Smooth muscle cell (in vitro differentiated cells): Measurements from ENCODE around the gene DNAJB4. TPM values are rescaled to one million over a fixed set of nuclear protein-coding genes. Genes with fewer than 3 reads are reported as not detected.

Source experiments
- DNase-seq: peaks from one replicate; lab custom pipeline; 2025; ENCODE audit not compliant: unreplicated experiment; lab: John Stamatoyannopoulos, UW
- H2AFZ ChIP-seq: fragments of 200-600 bp; sonication (generic); 2 replicates; pipeline ENCODE4 v1.6.0; 2016; ENCODE audit warnings: antibody characterized with exemption, low read depth, mild to moderate bottlenecking
- H3F3A ChIP-seq: fragments of 200-600 bp; sonication (generic); 2 replicates; pipeline ENCODE4 v1.6.0; 2017; ENCODE audit warnings: antibody characterized with exemption, low read depth
- H3K27ac ChIP-seq: fragments of 200-600 bp; sonication (generic); 2 replicates; pipeline ENCODE4 v1.5.1; 2016; ENCODE audit warnings: low read depth, mild to moderate bottlenecking
- H3K27me3 ChIP-seq: fragments of 200-600 bp; sonication (generic); 2 replicates; pipeline ENCODE4 v1.6.1; 2016; ENCODE audit warnings: low read depth, mild to moderate bottlenecking
- H3K36me3 ChIP-seq: fragments of 200-600 bp; sonication (generic); 2 replicates; pipeline ENCODE4 v1.5.1; 2016; ENCODE audit warnings: low read depth
- H3K4me1 ChIP-seq: fragments of 200-600 bp; sonication (generic); 2 replicates; pipeline ENCODE4 v1.5.1; 2016; ENCODE audit warnings: low read depth
- H3K4me2 ChIP-seq: fragments of 200-600 bp; sonication (generic); 2 replicates; pipeline ENCODE4 v1.6.0; 2016; ENCODE audit warnings: mild to moderate bottlenecking
- H3K4me3 ChIP-seq: fragments of 200-600 bp; sonication (generic); 2 replicates; pipeline ENCODE4 v1.5.1; 2016; ENCODE audit warnings: mild to moderate bottlenecking
- H3K79me2 ChIP-seq: fragments of 200-600 bp; sonication (generic); 2 replicates; pipeline ENCODE4 v1.6.0; 2016; ENCODE audit warnings: low read depth, mild to moderate bottlenecking
- H3K9ac ChIP-seq: fragments of 200-600 bp; sonication (generic); 2 replicates; pipeline ENCODE4 v1.6.0; 2016; ENCODE audit warnings: low read depth
- H3K9me3 ChIP-seq: fragments of 200-600 bp; sonication (generic); replicated peaks from 2 replicates; pipeline ENCODE4 v1.5.1; 2016; ENCODE audit warnings: low read depth
- H4K20me1 ChIP-seq: fragments of 200-600 bp; sonication (generic); 2 replicates; pipeline ENCODE4 v1.6.0; 2016; ENCODE audit warnings: low read depth
- WGBS: methylation state at CpG from one replicate; pipeline ENCODE4 v1.1.7; 2016; ENCODE audit warnings: low lambda C conversion rate; 5-methylcytosine and 5-hydroxymethylcytosine counted together
- polyA plus RNA-seq: library from polyadenylated mRNA; unstranded; fragments of >200 nt; fragmentation: Nextera tagmentation; extraction: Ambion mirVana; gene quantifications from 2 replicates; pipeline ENCODE4 v1.2.1, GENCODE V29; 2016
- total RNA-seq: library from RNA; depleted of rRNA; stranded (reverse); fragments of >200 nt; gene quantifications from 2 replicates; pipeline ENCODE4 v1.2.3, GENCODE V29; 2014
- TF ChIP-seq, protein P1 (sequence below): fragments of 200-600 bp; sonication (generic); IDR thresholded peaks from 2 replicates; pipeline ENCODE4 v1.5.1; 2017; ENCODE audit warnings: borderline replicate concordance, mild to moderate bottlenecking, antibody characterized with exemption; ENCODE audit not compliant: insufficient read depth, poor library complexity, severe bottlenecking

Gene DNAJB4
- total and polyA plus RNA-seq, 2 experiments from 2014 or later, result 43.4 to 48.9 TPM

DNA sequence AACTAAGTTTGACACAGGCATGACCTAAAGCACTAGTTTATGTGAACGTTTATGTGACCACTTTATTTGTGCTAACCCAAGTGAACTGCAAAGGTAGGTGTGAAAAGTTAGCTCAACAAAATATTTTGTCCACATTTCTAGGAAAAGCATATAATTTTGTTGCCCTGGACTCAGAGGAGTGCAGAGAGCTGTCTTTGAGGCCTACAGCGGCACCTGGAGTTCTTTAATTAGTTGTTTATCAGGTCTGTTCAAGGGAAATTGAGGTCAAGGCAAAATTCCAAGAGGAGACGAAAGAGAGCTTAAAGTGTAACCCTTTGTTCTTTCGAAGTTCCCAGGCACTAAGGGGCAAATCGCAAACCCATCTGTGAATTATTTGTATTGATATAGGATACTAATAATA is 42.4 kb downstream of the DNAJB4 start:
- TF ChIP-seq, protein P1, sequence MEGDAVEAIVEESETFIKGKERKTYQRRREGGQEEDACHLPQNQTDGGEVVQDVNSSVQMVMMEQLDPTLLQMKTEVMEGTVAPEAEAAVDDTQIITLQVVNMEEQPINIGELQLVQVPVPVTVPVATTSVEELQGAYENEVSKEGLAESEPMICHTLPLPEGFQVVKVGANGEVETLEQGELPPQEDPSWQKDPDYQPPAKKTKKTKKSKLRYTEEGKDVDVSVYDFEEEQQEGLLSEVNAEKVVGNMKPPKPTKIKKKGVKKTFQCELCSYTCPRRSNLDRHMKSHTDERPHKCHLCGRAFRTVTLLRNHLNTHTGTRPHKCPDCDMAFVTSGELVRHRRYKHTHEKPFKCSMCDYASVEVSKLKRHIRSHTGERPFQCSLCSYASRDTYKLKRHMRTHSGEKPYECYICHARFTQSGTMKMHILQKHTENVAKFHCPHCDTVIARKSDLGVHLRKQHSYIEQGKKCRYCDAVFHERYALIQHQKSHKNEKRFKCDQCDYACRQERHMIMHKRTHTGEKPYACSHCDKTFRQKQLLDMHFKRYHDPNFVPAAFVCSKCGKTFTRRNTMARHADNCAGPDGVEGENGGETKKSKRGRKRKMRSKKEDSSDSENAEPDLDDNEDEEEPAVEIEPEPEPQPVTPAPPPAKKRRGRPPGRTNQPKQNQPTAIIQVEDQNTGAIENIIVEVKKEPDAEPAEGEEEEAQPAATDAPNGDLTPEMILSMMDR, result no peak
- Histone ChIP-seq H3K4me3 (peak overlapping the region; percentile 56), H3K4me2 (no peak overlapping the region)

GRCh38 chr1:78047631-78048030 is 42.9 kb downstream of the DNAJB4 start:
- DNase-seq, result no peak
- H3K27me3 ChIP-seq, result peaks cover 63% of the 10 kb centered on the region
- H3K36me3 ChIP-seq, result no peaks in the 10 kb centered on the region
- H3K9ac ChIP-seq, result no peak overlapping the region
- 96% methylated on average over 3 of the region's 3 CpGs for WGBS
- no peak overlapping the region for H3K4me2 ChIP-seq
- no peaks in the 10 kb centered on the region for H3K79me2 ChIP-seq
- H3K9me3 ChIP-seq, result no peaks in the 10 kb centered on the region
- H3K4me3 ChIP-seq, result peak overlapping the region; percentile 56
- H3K4me1 ChIP-seq, result peaks cover 6% of the 10 kb centered on the region
- TF ChIP-seq, protein P1, result no peak
- H4K20me1 ChIP-seq, result no peaks in the 10 kb centered on the region
- no peaks in the 10 kb centered on the region for H3F3A ChIP-seq
- H3K27ac ChIP-seq, result no peak overlapping the region
- H2AFZ ChIP-seq, result no peak overlapping the region

More for the DNA sequence above, 42.4 kb downstream of the DNAJB4 start:
- peaks cover 6% of the 10 kb centered on the region for H3K4me1 ChIP-seq
- H2AFZ ChIP-seq, result no peak overlapping the region
- H3K27me3 ChIP-seq, result peaks cover 67% of the 10 kb centered on the region
- 77% methylated on average over 5 of the region's 5 CpGs for WGBS
- no peak overlapping the region for H3K9ac ChIP-seq
- no peaks in the 10 kb centered on the region for H3K36me3 ChIP-seq
- H3K79me2 ChIP-seq, result no peaks in the 10 kb centered on the region
- no peak for DNase-seq
- H3K27ac ChIP-seq, result no peak overlapping the region
- H4K20me1 ChIP-seq, result no peaks in the 10 kb centered on the region
- H3K9me3 ChIP-seq, result no peaks in the 10 kb centered on the region
- no peaks in the 10 kb centered on the region for H3F3A ChIP-seq

GRCh38 chr1:78048446-78048845 is 43.7 kb downstream of the DNAJB4 start:
- no peaks in the 10 kb centered on the region for H3K9me3 ChIP-seq
- no peaks in the 10 kb centered on the region for H3K36me3 ChIP-seq
- no peak overlapping the region for H3K4me2 ChIP-seq
- no peaks in the 10 kb centered on the region for H3K79me2 ChIP-seq
- WGBS, result 83% methylated on average over 3 of the region's 3 CpGs
- peaks cover 6% of the 10 kb centered on the region for H3K4me1 ChIP-seq
- H2AFZ ChIP-seq, result no peak overlapping the region
- no peaks in the 10 kb centered on the region for H4K20me1 ChIP-seq
- TF ChIP-seq, protein P1, result no peak
- no peak for DNase-seq
- H3K4me3 ChIP-seq, result no peak overlapping the region
- H3K9ac ChIP-seq, result no peak overlapping the region
- no peak overlapping the region for H3K27ac ChIP-seq
- no peaks in the 10 kb centered on the region for H3F3A ChIP-seq
- peaks cover 55% of the 10 kb centered on the region for H3K27me3 ChIP-seq

DNA sequence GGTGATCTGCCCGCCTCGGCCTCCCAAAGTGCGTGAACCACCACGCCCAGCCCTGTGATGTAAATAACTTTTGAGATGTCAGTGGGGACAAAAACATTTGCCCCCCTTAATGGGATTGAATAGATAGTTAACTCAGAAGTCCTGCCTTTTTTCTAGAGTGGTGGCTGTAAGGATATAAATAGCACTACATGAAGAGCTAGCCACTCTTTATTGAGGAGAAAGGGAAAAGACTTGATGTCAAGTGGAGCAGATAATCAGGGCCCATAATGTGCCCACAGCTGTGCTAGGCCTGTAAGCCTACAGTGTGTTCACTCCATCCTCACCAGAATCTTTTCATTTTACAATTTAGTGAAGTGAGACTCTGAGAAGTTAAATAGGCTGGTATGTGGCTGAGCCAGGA is 44.7 kb downstream of the DNAJB4 start:
- Histone ChIP-seq H3K9me3 (no peaks in the 10 kb centered on the region), H3K9ac (no peak overlapping the region), H3F3A (no peaks in the 10 kb centered on the region), H3K4me1 (peaks cover 6% of the 10 kb centered on the region), H3K4me2 (no peak overlapping the region), H3K36me3 (no peaks in the 10 kb centered on the region), H3K4me3 (no peak overlapping the region), H3K27ac (no peak overlapping the region), H3K79me2 (no peaks in the 10 kb centered on the region), H2AFZ (no peak overlapping the region), H4K20me1 (no peaks in the 10 kb centered on the region), H3K27me3 (peaks cover 45% of the 10 kb centered on the region)
- DNase-seq, result no peak
- TF ChIP-seq, protein P1, result no peak
- WGBS, result 99% methylated on average over 4 of the region's 4 CpGs
